Glutamatergic neuron (in vitro differentiated cells): ENCODE data around the gene ABCC8. TPM values are rescaled to one million over a fixed set of nuclear protein-coding genes. Genes with fewer than 3 reads are reported as not detected.
A peak's percentile ranks its signal among the peaks of the same experiment; 100 is the strongest.

Experiments
- DNase-seq: peaks from one replicate; pipeline ENCODE4 v3.0.0; 2022
- H3K27ac Mint-ChIP-seq: one replicate; pipeline ENCODE4 v1.8.0; 2020; ENCODE audit warnings: mild to moderate bottlenecking, mixed read lengths, inconsistent platforms; ENCODE audit not compliant: unreplicated experiment
- H3K27me3 Mint-ChIP-seq: one replicate; pipeline ENCODE4 v1.8.0; 2020; ENCODE audit warnings: mild to moderate bottlenecking, moderate library complexity, mixed read lengths, inconsistent platforms; ENCODE audit not compliant: unreplicated experiment
- H3K36me3 Mint-ChIP-seq: one replicate; pipeline ENCODE4 v1.8.0; 2020; ENCODE audit warnings: mild to moderate bottlenecking, mixed read lengths, inconsistent platforms; ENCODE audit not compliant: unreplicated experiment
- H3K4me1 Mint-ChIP-seq: one replicate; pipeline ENCODE4 v1.8.0; 2020; ENCODE audit warnings: mild to moderate bottlenecking, low read depth, mixed read lengths, inconsistent platforms; ENCODE audit not compliant: unreplicated experiment
- H3K4me3 Mint-ChIP-seq: one replicate; pipeline ENCODE4 v1.8.0; 2020; ENCODE audit warnings: mild to moderate bottlenecking, mixed read lengths, inconsistent platforms; ENCODE audit not compliant: unreplicated experiment
- H3K9me3 Mint-ChIP-seq: one replicate; pipeline ENCODE4 v1.8.0; 2020; ENCODE audit warnings: mild to moderate bottlenecking, moderate library complexity, mixed read lengths, inconsistent platforms; ENCODE audit not compliant: unreplicated experiment
- CTCF ChIP-seq: fragments of 200-600 bp; sonication (generic); IDR thresholded peaks from one replicate; pipeline ENCODE4 v1.5.0; 2021; ENCODE audit not compliant: partially characterized antibody, unreplicated experiment
- total RNA-seq: library from RNA; stranded (reverse); fragmentation: NEBNext Ultra II Directional; extraction: Animal tissue kit (Norgen Biotek cat#: 25700); gene quantifications from one replicate; pipeline ENCODE4 v1.2.1, GENCODE V29; 2021; ENCODE audit not compliant: unreplicated experiment

Gene ABCC8
- total RNA-seq, 1 donor from 2014 or later: 5.7 TPM

- H3K36me3 Mint-ChIP-seq: no peaks in the 10 kb centered on the region
- H3K27ac Mint-ChIP-seq: no peak overlapping the region
- peaks cover 1% of the 10 kb centered on the region for H3K9me3 Mint-ChIP-seq
- DNase-seq: no peak
- TF ChIP-seq CTCF: no peak
- peaks cover 9% of the 10 kb centered on the region for H3K4me1 Mint-ChIP-seq
- no peak overlapping the region for H3K4me3 Mint-ChIP-seq
- H3K27me3 Mint-ChIP-seq: peaks cover 10% of the 10 kb centered on the region
Measured at GRCh38 chr11:17385492-17385891, 91.2 kb downstream of the ABCC8 start.

- peaks cover 7% of the 10 kb centered on the region for H3K27me3 Mint-ChIP-seq
- DNase-seq: peak; percentile 88
- no peak overlapping the region for H3K4me3 Mint-ChIP-seq
- H3K27ac Mint-ChIP-seq: no peak overlapping the region
- TF ChIP-seq CTCF: peak; percentile 95
- H3K9me3 Mint-ChIP-seq: peaks cover 4% of the 10 kb centered on the region
- H3K36me3 Mint-ChIP-seq: no peaks in the 10 kb centered on the region
- H3K4me1 Mint-ChIP-seq: peaks cover 4% of the 10 kb centered on the region
Measured at GRCh38 chr11:17384002-17384511, 92.6 kb downstream of the ABCC8 start.

GRCh38 chr11:17383461-17383860, 93.2 kb downstream of the ABCC8 start:
- H3K36me3 Mint-ChIP-seq: peaks cover 3% of the 10 kb centered on the region

GRCh38 chr11:17382046-17382728, 94.5 kb downstream of the ABCC8 start:
- Mint-ChIP-seq H3K36me3 (peaks cover 6% of the 10 kb centered on the region), H3K4me3 (no peak overlapping the region), H3K4me1 (peaks cover 4% of the 10 kb centered on the region), H3K27ac (no peak overlapping the region), H3K27me3 (peaks cover 6% of the 10 kb centered on the region), H3K9me3 (peaks cover 5% of the 10 kb centered on the region)
- TF ChIP-seq CTCF: no peak
- no peak for DNase-seq

More at GRCh38 chr11:17383461-17383860, 93.2 kb downstream of the ABCC8 start:
- no peak overlapping the region for H3K27ac Mint-ChIP-seq
- peaks cover 4% of the 10 kb centered on the region for H3K4me1 Mint-ChIP-seq
- no peak overlapping the region for H3K4me3 Mint-ChIP-seq
- DNase-seq: no peak
- H3K27me3 Mint-ChIP-seq: peaks cover 7% of the 10 kb centered on the region
- H3K9me3 Mint-ChIP-seq: peaks cover 5% of the 10 kb centered on the region
- no peak for TF ChIP-seq CTCF

GRCh38 chr11:17381156-17381555, 95.5 kb downstream of the ABCC8 start:
- Mint-ChIP-seq H3K9me3 (peaks cover 5% of the 10 kb centered on the region), H3K4me3 (no peak overlapping the region), H3K36me3 (peaks cover 6% of the 10 kb centered on the region), H3K27ac (no peak overlapping the region), H3K4me1 (peaks cover 4% of the 10 kb centered on the region), H3K27me3 (peaks cover 6% of the 10 kb centered on the region)
- DNase-seq: no peak
- no peak for TF ChIP-seq CTCF
